ENCODE results near the gene MYADML2.

Gene MYADML2

GRCh38 chr17:81900181-81900820 lies 46.7 kb downstream of the MYADML2 start:
- no peak for DNase-seq (ENCODE audit: low read depth, low spot score)
- Histone ChIP-seq H3K9me3 (ENCODE audit: control insufficient read depth, insufficient read depth, low read length) (no peaks in the 10 kb centered on the region), H3K27ac (ENCODE audit: low read length) (no peak overlapping the region), H3K4me1 (ENCODE audit: control insufficient read depth, insufficient read depth, low read length) (peaks cover 3% of the 10 kb centered on the region; the same call in 1 of the 2 replicates), H3K4me3 (ENCODE audit: low read length) (no peak overlapping the region), H3K36me3 (ENCODE audit: control insufficient read depth, insufficient read depth, low read length) (peaks cover 11% of the 10 kb centered on the region), H3K27me3 (ENCODE audit: control insufficient read depth, insufficient read depth, low read length) (peaks cover 5% of the 10 kb centered on the region; the same call in 1 of the 2 replicates)
- WGBS (ENCODE audit: insufficient coverage, insufficient read length), result no CpG with 5 or more reads among the region's 18 CpGs

DNA sequence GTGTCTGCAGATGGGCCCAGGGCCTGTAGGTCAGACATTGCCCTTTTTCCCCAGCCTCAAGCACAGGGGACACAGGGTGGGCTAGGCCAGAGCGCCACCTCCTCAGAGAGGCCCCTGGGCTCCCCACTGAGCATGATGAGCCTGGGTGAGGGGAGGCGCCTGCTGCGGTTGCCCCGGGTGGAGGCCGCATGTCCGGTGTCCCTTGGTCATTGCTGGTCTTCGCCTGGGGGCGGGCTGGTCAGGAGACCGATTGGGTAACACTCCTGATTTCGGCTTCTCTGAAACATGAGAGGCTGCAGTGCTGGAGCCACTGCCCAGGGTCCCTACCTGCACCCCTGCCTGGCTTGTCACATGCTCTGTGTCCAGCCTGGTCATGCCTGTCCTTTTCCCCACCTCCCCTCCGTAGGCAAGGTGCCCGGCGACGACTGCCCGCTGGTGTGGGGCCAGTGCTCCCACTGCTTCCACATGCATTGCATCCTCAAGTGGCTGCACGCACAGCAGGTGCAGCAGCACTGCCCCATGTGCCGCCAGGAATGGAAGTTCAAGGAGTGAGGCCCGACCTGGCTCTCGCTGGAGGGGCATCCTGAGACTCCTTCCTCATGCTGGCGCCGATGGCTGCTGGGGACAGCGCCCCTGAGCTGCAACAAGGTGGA lies 47.4 kb downstream of the MYADML2 start:
- H3K36me3 ChIP-seq (ENCODE audit: control insufficient read depth, insufficient read depth, low read length), result peaks cover 11% of the 10 kb centered on the region
- peaks cover 3% of the 10 kb centered on the region; the same call in 1 of the 2 replicates for H3K4me1 ChIP-seq (ENCODE audit: control insufficient read depth, insufficient read depth, low read length)
- H3K27me3 ChIP-seq (ENCODE audit: control insufficient read depth, insufficient read depth, low read length), result peaks cover 5% of the 10 kb centered on the region; the same call in 1 of the 2 replicates
- no peaks in the 10 kb centered on the region for H3K9me3 ChIP-seq (ENCODE audit: control insufficient read depth, insufficient read depth, low read length)
- no peak for DNase-seq (ENCODE audit: low read depth, low spot score)
- H3K27ac ChIP-seq (ENCODE audit: low read length), result no peak overlapping the region
- no CpG with 5 or more reads among the region's 22 CpGs for WGBS (ENCODE audit: insufficient coverage, insufficient read length)
- H3K4me3 ChIP-seq (ENCODE audit: low read length), result no peak overlapping the region

DNA sequence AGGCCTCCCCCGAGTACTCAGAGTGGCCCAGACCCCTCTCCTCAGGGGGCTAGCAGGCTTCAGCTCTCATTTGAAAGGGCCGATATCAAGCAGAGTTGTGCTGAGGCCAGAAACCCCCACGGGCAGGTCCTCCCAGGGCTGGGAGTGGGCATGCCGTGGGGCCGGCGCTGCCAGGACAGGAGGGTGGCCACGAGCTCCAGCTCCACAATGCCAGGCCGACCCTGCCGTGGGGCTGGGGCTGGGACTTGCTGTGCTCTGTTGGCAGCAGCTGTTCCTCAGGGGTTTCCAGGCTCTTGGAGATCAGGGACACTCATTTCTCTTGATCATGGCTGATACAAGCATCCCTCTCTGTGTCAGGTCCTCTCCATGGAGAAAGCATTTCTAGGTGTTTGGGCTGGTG lies 48.1 kb downstream of the MYADML2 start:
- Histone ChIP-seq H3K27me3 (ENCODE audit: control insufficient read depth, insufficient read depth, low read length) (peaks cover 5% of the 10 kb centered on the region; the same call in 1 of the 2 replicates), H3K4me1 (ENCODE audit: control insufficient read depth, insufficient read depth, low read length) (peaks cover 3% of the 10 kb centered on the region; the same call in 1 of the 2 replicates), H3K9me3 (ENCODE audit: control insufficient read depth, insufficient read depth, low read length) (no peaks in the 10 kb centered on the region), H3K36me3 (ENCODE audit: control insufficient read depth, insufficient read depth, low read length) (peaks cover 16% of the 10 kb centered on the region), H3K27ac (ENCODE audit: low read length) (no peak overlapping the region), H3K4me3 (ENCODE audit: low read length) (no peak overlapping the region)
- DNase-seq (ENCODE audit: low read depth, low spot score), result no peak
- WGBS (ENCODE audit: insufficient coverage, insufficient read length), result no CpG with 5 or more reads among the region's 9 CpGs

GRCh38 chr17:81898029-81898866 lies 48.8 kb downstream of the MYADML2 start:
- Histone ChIP-seq H3K9me3 (ENCODE audit: control insufficient read depth, insufficient read depth, low read length) (no peaks in the 10 kb centered on the region), H3K27ac (ENCODE audit: low read length) (no peak overlapping the region), H3K4me3 (ENCODE audit: low read length) (no peak overlapping the region), H3K4me1 (ENCODE audit: control insufficient read depth, insufficient read depth, low read length) (peaks cover 3% of the 10 kb centered on the region; the same call in 1 of the 2 replicates), H3K36me3 (ENCODE audit: control insufficient read depth, insufficient read depth, low read length) (peaks cover 13% of the 10 kb centered on the region), H3K27me3 (ENCODE audit: control insufficient read depth, insufficient read depth, low read length) (peaks cover 5% of the 10 kb centered on the region; the same call in 1 of the 2 replicates)
- WGBS (ENCODE audit: insufficient coverage, insufficient read length), result no CpG with 5 or more reads among the region's 19 CpGs
- no peak for DNase-seq (ENCODE audit: low read depth, low spot score)

DNA sequence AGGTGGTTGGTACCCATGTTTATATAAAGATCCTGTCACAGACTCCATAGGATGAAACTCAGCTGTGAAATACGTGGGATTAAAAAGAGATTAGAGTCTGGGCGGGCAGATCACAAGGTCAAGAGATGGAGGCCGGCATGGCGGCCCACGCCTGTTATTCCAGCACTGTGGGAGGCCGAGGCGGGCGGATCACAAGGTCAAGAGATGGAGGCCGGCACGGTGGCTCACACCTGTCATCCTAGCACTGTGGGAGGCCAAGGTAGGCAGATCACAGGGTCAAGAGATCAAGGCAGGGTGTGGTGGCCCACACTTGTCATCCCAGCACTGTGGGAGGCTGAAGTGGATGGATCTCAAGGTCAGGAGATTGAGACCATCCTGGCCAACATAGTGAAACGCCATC lies 51.6 kb downstream of the MYADML2 start:
- Histone ChIP-seq H3K9me3 (ENCODE audit: control insufficient read depth, insufficient read depth, low read length) (no peaks in the 10 kb centered on the region), H3K4me1 (ENCODE audit: control insufficient read depth, insufficient read depth, low read length) (peaks cover under 1% of the 10 kb centered on the region), H3K27ac (ENCODE audit: low read length) (no peak overlapping the region), H3K36me3 (ENCODE audit: control insufficient read depth, insufficient read depth, low read length) (peaks cover 13% of the 10 kb centered on the region), H3K27me3 (ENCODE audit: control insufficient read depth, insufficient read depth, low read length) (no peaks in the 10 kb centered on the region), H3K4me3 (ENCODE audit: low read length) (no peak overlapping the region)
- WGBS (ENCODE audit: insufficient coverage, insufficient read length), result no CpG with 5 or more reads among the region's 11 CpGs
- no peak for DNase-seq (ENCODE audit: low read depth, low spot score)

DNA sequence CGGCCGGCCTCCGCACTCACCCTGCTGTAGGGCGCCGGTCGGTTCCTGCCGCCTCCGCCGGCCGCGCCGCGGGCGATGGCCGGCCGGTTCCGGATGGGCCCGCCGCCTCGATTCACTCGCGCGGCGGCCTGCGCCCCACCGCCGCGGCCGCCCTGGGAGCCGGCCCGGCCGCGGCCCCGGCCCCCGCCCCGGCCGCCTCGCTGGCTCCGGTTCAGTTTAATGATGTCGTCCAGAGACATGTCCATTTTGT lies 55.8 kb downstream of the MYADML2 start:
- WGBS (ENCODE audit: insufficient coverage, insufficient read length), result no CpG with 5 or more reads among the region's 40 CpGs
- no peak for DNase-seq (ENCODE audit: low read depth, low spot score)
- peak overlapping the region; percentile 88 for H3K4me3 ChIP-seq (ENCODE audit: low read length)
- H3K27ac ChIP-seq (ENCODE audit: low read length), result no peak overlapping the region
- no peaks in the 10 kb centered on the region for H3K9me3 ChIP-seq (ENCODE audit: control insufficient read depth, insufficient read depth, low read length)
- H3K36me3 ChIP-seq (ENCODE audit: control insufficient read depth, insufficient read depth, low read length), result peaks cover 32% of the 10 kb centered on the region
- no peaks in the 10 kb centered on the region for H3K27me3 ChIP-seq (ENCODE audit: control insufficient read depth, insufficient read depth, low read length)
- peaks cover 2% of the 10 kb centered on the region; the same call in 1 of the 2 replicates for H3K4me1 ChIP-seq (ENCODE audit: control insufficient read depth, insufficient read depth, low read length)

DNA sequence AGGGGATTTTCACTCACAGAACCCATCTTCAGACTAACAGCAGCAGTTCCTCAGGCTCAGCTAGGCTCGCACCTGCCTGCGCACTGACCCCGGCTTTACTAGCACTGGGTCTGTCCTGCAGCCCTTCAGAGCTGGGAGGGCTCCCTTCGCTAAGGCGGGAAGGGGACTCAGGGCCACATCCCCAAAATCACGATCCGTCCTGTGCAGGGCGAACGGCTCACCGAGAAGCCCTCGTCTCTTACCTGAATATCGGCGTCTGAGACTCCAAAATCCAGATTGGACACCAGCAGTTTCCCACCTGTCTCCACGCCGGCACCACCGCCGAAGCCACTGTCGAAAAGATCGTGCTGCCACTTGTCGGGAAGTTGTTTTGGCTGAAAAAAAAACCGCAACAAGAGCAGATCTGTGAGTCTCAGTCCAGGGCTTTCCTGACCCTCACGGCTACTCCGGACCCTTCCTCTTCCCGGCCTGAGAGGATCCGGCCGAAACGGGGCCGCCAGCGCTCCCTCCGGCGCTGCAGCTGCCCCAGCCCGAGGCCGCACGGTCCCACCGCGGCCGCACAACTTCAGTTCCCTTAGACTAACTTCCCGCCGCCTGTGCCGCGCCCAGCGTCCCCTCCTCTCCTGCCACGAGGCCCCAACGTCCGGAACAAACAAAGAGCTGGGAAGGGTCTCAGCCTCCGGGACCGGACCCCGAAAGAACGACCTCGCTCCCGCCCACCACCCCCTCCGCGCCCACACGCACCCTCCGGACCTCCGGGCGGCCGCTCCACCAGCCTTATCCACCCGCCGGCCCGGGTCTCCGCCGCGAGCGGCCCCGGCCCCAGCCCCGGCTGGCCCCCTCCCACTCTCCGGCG lies 56.4 kb downstream of the MYADML2 start:
- Histone ChIP-seq H3K27ac (ENCODE audit: low read length) (no peak overlapping the region), H3K36me3 (ENCODE audit: control insufficient read depth, insufficient read depth, low read length) (peaks cover 32% of the 10 kb centered on the region), H3K4me1 (ENCODE audit: control insufficient read depth, insufficient read depth, low read length) (peaks cover 2% of the 10 kb centered on the region; the same call in 1 of the 2 replicates), H3K9me3 (ENCODE audit: control insufficient read depth, insufficient read depth, low read length) (no peaks in the 10 kb centered on the region), H3K4me3 (ENCODE audit: low read length) (peak overlapping the region; percentile 88), H3K27me3 (ENCODE audit: control insufficient read depth, insufficient read depth, low read length) (no peaks in the 10 kb centered on the region)
- no CpG with 5 or more reads among the region's 69 CpGs for WGBS (ENCODE audit: insufficient coverage, insufficient read length)
- DNase-seq (ENCODE audit: low read depth, low spot score), result no peak

Data from iPS DF 6.9 (cell line).